UCSD-AML1 (cell line): ENCODE measurements around the gene MDFIC.

Experiments used
- DNase-seq: peaks from one replicate; lab custom pipeline; 2025; ENCODE audit not compliant: unreplicated experiment; lab: John Stamatoyannopoulos, UW

MDFIC gene

GRCh38 chr7:114925434-114925833, 3.5 kb downstream of the MDFIC start:
- DNase-seq: no peak

- no peak for DNase-seq
Measured at GRCh38 chr7:114928060-114928459, 6.2 kb downstream of the MDFIC start.

GRCh38 chr7:114929570-114929969, 7.7 kb downstream of the MDFIC start:
- no peak for DNase-seq

- no peak for DNase-seq
Measured at GRCh38 chr7:114930107-114930661, 8.3 kb downstream of the MDFIC start.

GRCh38 chr7:114930829-114931655, 9.1 kb downstream of the MDFIC start:
- DNase-seq: no peak

GRCh38 chr7:114931656-114932011, 9.7 kb downstream of the MDFIC start:
- no peak for DNase-seq

GRCh38 chr7:114932991-114933390, 11.1 kb downstream of the MDFIC start:
- DNase-seq: no peak

- DNase-seq: no peak
Measured at GRCh38 chr7:114933658-114934057, 11.8 kb downstream of the MDFIC start.

- DNase-seq: no peak
Measured at GRCh38 chr7:114934086-114934485, 12.2 kb downstream of the MDFIC start.

GRCh38 chr7:114934713-114935112, 12.8 kb downstream of the MDFIC start:
- no peak for DNase-seq

- DNase-seq: no peak
Measured at GRCh38 chr7:114936471-114936870, 14.6 kb downstream of the MDFIC start.

GRCh38 chr7:114937446-114937845, 15.6 kb downstream of the MDFIC start:
- no peak for DNase-seq

- DNase-seq: no peak
Measured at GRCh38 chr7:114938785-114939184, 16.9 kb downstream of the MDFIC start.

GRCh38 chr7:114939484-114940097, 17.7 kb downstream of the MDFIC start:
- no peak for DNase-seq

- DNase-seq: no peak
Measured at GRCh38 chr7:114940220-114940619, 18.3 kb downstream of the MDFIC start.

- no peak for DNase-seq
Measured at GRCh38 chr7:114941692-114942091, 19.8 kb downstream of the MDFIC start.

- DNase-seq: no peak
Measured at GRCh38 chr7:114942446-114943175, 20.7 kb downstream of the MDFIC start.

GRCh38 chr7:114943530-114943929, 21.6 kb downstream of the MDFIC start:
- no peak for DNase-seq

GRCh38 chr7:114943953-114944744, 22.3 kb downstream of the MDFIC start:
- no peak for DNase-seq

- no peak for DNase-seq
Measured at GRCh38 chr7:114944745-114945625, 23.1 kb downstream of the MDFIC start.
